ENCODE data around the gene ITK. TPM values are rescaled to one million over a fixed set of nuclear protein-coding genes. Genes with fewer than 3 reads are reported as not detected.

The ITK gene
- 1 to 10 TPM in 3 of 4 donors, under 1 TPM in 1; 0.80 to 6.3 (median 1.6) TPM for total RNA-seq

DNA sequence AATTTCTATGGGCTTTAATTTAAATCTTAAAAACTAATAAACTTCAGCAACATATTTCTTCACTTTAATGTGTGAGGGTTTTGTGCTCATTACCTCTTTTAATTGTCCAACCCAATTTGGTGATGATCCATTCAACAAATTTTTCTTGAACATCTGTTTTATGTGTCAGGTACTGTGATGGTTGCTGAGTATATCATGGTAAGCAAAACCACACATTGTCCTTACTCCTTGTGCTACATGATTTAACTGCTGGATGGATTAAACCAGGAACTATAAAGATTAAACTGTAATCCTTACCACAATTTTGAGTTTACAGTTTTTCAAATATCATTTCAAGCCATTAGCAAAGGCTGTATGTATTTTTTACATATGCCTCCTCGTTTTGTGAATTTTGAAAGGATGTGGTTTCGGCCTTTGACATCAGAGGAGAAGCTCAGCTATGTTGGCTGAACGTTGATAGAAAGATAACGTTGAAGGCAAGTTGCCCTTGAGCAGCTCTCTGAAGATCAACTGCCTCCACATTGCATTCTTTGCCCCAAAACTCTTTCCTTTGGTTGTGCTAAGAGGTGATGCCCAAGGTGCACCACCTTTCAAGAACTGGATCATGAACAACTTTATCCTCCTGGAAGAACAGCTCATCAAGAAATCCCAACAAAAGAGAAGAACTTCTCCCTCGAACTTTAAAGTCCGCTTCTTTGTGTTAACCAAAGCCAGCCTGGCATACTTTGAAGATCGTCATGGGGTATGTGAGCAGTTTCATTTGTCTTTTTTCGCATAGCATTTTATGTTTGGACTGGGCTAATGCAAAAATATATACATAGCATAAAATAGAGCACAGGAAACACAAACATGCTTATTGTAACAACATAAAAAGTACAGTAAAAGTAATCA lies at the start of gene ITK:
ITK (plus strand) TSS at position 467 of the 891 bp plus-strand sequence; CDS start at position 605, 138 bp downstream.
- TF ChIP-seq, protein P1, sequence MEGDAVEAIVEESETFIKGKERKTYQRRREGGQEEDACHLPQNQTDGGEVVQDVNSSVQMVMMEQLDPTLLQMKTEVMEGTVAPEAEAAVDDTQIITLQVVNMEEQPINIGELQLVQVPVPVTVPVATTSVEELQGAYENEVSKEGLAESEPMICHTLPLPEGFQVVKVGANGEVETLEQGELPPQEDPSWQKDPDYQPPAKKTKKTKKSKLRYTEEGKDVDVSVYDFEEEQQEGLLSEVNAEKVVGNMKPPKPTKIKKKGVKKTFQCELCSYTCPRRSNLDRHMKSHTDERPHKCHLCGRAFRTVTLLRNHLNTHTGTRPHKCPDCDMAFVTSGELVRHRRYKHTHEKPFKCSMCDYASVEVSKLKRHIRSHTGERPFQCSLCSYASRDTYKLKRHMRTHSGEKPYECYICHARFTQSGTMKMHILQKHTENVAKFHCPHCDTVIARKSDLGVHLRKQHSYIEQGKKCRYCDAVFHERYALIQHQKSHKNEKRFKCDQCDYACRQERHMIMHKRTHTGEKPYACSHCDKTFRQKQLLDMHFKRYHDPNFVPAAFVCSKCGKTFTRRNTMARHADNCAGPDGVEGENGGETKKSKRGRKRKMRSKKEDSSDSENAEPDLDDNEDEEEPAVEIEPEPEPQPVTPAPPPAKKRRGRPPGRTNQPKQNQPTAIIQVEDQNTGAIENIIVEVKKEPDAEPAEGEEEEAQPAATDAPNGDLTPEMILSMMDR (IDR thresholded peaks at IDR 0.05), result no peak
- TF ChIP-seq EP300 (IDR thresholded peaks at IDR 0.05) (no peak), POLR2A (IDR thresholded peaks at IDR 0.05; ENCODE audit: low read depth) (no peak), POLR2AphosphoS5 (IDR thresholded peaks at IDR 0.05) (no peak)
- Histone ChIP-seq H3K4me1 (no peaks in the 10 kb centered on the region), H3K27me3 (peaks cover 0 to 22% (median 0%) of the 10 kb centered on the region in 4 donors), H3K36me3 (no peaks in the 10 kb centered on the region), H3K9me3 (peaks cover 0 to 6% (median 0%) of the 10 kb centered on the region in 4 donors), H3K27ac (replicated peaks in 1 of 4) (no peak within 1 kb of the TSS), H3K4me3 (peak within 1 kb of the TSS in 1 of 4 donors; percentile 11)
- intact Hi-C loops (cut with DNase I), result no loop called here
- peak; percentile 45 for DNase-seq (ENCODE audit: extremely low spot score)
- 73% methylated on average over 8 of the region's 8 CpGs for WGBS

GRCh38 chr5:157130925-157131324 lies 49.7 kb upstream of the ITK start:
- H3K4me3 ChIP-seq, result no peak overlapping the region
- H3K27me3 ChIP-seq, result no peaks in the 10 kb centered on the region
- no peaks in the 10 kb centered on the region for H3K9me3 ChIP-seq
- no peaks in the 10 kb centered on the region for H3K36me3 ChIP-seq
- 69% methylated on average over 7 of the region's 7 CpGs for WGBS
- H3K27ac ChIP-seq (replicated peaks in 1 of 4), result no peak overlapping the region
- H3K4me1 ChIP-seq, result no peaks in the 10 kb centered on the region
- intact Hi-C loops (cut with DNase I), result no loop called here
- DNase-seq (ENCODE audit: extremely low spot score), result no peak
- TF ChIP-seq POLR2AphosphoS5 (IDR thresholded peaks at IDR 0.05) (no peak), POLR2A (IDR thresholded peaks at IDR 0.05; ENCODE audit: low read depth) (no peak), EP300 (IDR thresholded peaks at IDR 0.05) (no peak)
- TF ChIP-seq, protein P1 (IDR thresholded peaks at IDR 0.05), result no peak

DNA sequence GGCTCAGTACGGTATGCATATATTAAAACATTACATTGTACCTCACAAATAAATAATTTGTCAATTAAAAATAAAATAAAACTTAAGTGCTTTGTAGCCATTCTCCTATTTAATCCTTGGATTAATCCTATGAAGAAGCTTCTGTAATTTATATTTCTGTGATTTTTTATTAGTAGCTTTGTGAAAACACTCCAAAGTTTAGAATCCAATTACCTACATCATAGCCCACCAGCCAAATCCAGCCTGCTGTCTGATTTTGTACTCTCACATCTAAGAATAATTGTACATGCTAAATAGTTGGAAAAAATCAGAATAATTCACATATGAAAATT lies 48.4 kb upstream of the ITK start:
- H3K27ac ChIP-seq (replicated peaks in 1 of 4), result no peak overlapping the region
- H3K36me3 ChIP-seq, result peaks cover 0 to 11% (median 7%) of the 10 kb centered on the region in 4 donors
- no peaks in the 10 kb centered on the region for H3K4me1 ChIP-seq
- 24% methylated on average over 1 of the region's 1 CpG for WGBS
- H3K27me3 ChIP-seq, result no peaks in the 10 kb centered on the region
- H3K9me3 ChIP-seq, result no peaks in the 10 kb centered on the region
- H3K4me3 ChIP-seq, result no peak overlapping the region
- intact Hi-C loops (cut with DNase I), result no loop called here
- TF ChIP-seq POLR2AphosphoS5 (IDR thresholded peaks at IDR 0.05), result no peak
- TF ChIP-seq, protein P1 (IDR thresholded peaks at IDR 0.05), result no peak
- no peak for TF ChIP-seq EP300 (IDR thresholded peaks at IDR 0.05)
- TF ChIP-seq POLR2A (IDR thresholded peaks at IDR 0.05; ENCODE audit: low read depth), result no peak
- no peak for DNase-seq (ENCODE audit: extremely low spot score)

- 94% methylated on average over 6 of the region's 6 CpGs for WGBS
- TF ChIP-seq POLR2AphosphoS5 (IDR thresholded peaks at IDR 0.05), result no peak
- no peak for TF ChIP-seq POLR2A (IDR thresholded peaks at IDR 0.05; ENCODE audit: low read depth)
- TF ChIP-seq EP300 (IDR thresholded peaks at IDR 0.05), result no peak
- TF ChIP-seq, protein P1 (IDR thresholded peaks at IDR 0.05), result no peak
These were observed 42.9 kb upstream of the ITK start for GRCh38 chr5:157137691-157138090.

More at GRCh38 chr5:157137691-157138090, 42.9 kb upstream of the ITK start:
- Histone ChIP-seq H3K36me3 (peaks cover 8 to 33% (median 26%) of the 10 kb centered on the region in 4 donors), H3K9me3 (no peaks in the 10 kb centered on the region), H3K4me3 (no peak overlapping the region), H3K4me1 (peaks cover 13 to 16% (median 14%) of the 10 kb centered on the region in 4 donors), H3K27me3 (no peaks in the 10 kb centered on the region), H3K27ac (replicated peaks in 1 of 4) (no peak overlapping the region)
- intact Hi-C loops (cut with DNase I), result no loop called here
- DNase-seq (ENCODE audit: extremely low spot score), result no peak
